Measurements from ENCODE around the gene ACSL1. TPM values are rescaled to one million over a fixed set of nuclear protein-coding genes. Genes with fewer than 3 reads are reported as not detected.

Gene ACSL1
- total RNA-seq, 2 donors from 2014 or later = 3.8 to 5.2 TPM

DNA sequence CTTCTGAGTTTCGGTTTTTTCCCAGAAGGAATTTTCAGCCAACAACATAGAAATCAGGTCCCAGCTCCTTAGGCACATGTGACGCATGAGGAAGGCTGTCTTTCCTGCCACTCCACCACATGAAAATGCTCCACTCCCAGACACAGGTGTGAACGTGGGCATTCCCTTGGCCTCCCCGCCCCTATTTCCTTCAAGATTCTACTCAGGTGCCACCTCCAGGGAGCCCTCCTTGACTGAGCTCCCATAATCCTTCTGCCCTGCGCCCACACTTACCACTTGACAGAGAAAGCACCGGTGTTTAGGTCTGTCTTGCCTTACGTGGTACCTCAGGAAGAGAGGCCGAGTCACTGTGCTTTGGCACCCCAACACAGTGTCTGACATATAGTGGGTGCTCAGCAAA, 47.4 kb downstream of the ACSL1 start:
- peaks cover 15% of the 10 kb centered on the region for H3K9me3 ChIP-seq (ENCODE audit: control insufficient read depth, low read length)
- H3K27ac ChIP-seq (ENCODE audit: low read depth, low read length) = no peak overlapping the region
- no peaks in the 10 kb centered on the region for H3K27me3 Mint-ChIP-seq (ENCODE audit: insufficient read depth)
- peaks cover 41% of the 10 kb centered on the region for H3K36me3 ChIP-seq (ENCODE audit: control insufficient read depth, insufficient read depth, low read length)
- no peaks in the 10 kb centered on the region for H3K27me3 ChIP-seq (ENCODE audit: control insufficient read depth, insufficient read depth, low read length, poor library complexity, severe bottlenecking)
- H3K36me3 Mint-ChIP-seq (ENCODE audit: low read depth) = peaks cover 4% of the 10 kb centered on the region
- H3K9ac ChIP-seq (ENCODE audit: extremely low read depth, low read length, poor library complexity, severe bottlenecking) = no peak overlapping the region
- no peak overlapping the region for H3K27ac Mint-ChIP-seq
- peaks cover 6% of the 10 kb centered on the region for H3K9me3 Mint-ChIP-seq
- DNase-seq = no peak
- H3K4me3 Mint-ChIP-seq = no peak overlapping the region
- H3K4me1 ChIP-seq (ENCODE audit: control insufficient read depth, insufficient read depth, low read length) = no peaks in the 10 kb centered on the region
- peaks cover 6% of the 10 kb centered on the region for H3K4me1 Mint-ChIP-seq
- WGBS, 2 experiments (ENCODE audit: insufficient coverage in 1 of 2, insufficient read length in 1 of 2) = 81 to 85% methylated on average over 5 to 8 of the region's 8 CpGs
- no peak overlapping the region for H3K4me3 ChIP-seq (ENCODE audit: low read length)
- TF ChIP-seq, protein P1, sequence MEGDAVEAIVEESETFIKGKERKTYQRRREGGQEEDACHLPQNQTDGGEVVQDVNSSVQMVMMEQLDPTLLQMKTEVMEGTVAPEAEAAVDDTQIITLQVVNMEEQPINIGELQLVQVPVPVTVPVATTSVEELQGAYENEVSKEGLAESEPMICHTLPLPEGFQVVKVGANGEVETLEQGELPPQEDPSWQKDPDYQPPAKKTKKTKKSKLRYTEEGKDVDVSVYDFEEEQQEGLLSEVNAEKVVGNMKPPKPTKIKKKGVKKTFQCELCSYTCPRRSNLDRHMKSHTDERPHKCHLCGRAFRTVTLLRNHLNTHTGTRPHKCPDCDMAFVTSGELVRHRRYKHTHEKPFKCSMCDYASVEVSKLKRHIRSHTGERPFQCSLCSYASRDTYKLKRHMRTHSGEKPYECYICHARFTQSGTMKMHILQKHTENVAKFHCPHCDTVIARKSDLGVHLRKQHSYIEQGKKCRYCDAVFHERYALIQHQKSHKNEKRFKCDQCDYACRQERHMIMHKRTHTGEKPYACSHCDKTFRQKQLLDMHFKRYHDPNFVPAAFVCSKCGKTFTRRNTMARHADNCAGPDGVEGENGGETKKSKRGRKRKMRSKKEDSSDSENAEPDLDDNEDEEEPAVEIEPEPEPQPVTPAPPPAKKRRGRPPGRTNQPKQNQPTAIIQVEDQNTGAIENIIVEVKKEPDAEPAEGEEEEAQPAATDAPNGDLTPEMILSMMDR (conservative IDR thresholded peaks at IDR 0.05) = no peak

DNA sequence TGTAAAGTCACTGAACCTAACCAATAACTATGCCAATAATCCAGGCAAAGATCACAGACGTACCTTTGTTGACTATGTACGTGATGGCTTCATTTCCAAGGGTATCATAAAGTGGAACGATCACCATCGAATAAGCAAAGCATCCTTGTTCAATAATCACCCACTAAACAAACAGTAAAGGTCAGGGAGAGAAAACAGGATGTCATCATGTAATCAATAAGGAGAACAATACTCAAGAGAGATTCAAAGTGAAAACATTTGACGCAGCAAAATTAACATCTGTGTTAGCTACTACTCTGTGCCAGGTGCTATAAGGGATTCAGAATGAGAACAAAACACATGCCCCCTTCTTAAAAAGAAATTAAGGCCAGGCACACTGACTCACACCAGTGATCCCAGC, 48.9 kb downstream of the ACSL1 start:
- TF ChIP-seq, protein P1 (conservative IDR thresholded peaks at IDR 0.05) = no peak
- Histone ChIP-seq H3K27ac (ENCODE audit: low read depth, low read length) (no peak overlapping the region), H3K4me3 (ENCODE audit: low read length) (no peak overlapping the region), H3K36me3 (ENCODE audit: control insufficient read depth, insufficient read depth, low read length) (peaks cover 41% of the 10 kb centered on the region), H3K9me3 (ENCODE audit: control insufficient read depth, low read length) (peaks cover 15% of the 10 kb centered on the region), H3K9ac (ENCODE audit: extremely low read depth, low read length, poor library complexity, severe bottlenecking) (no peak overlapping the region), H3K27me3 (ENCODE audit: control insufficient read depth, insufficient read depth, low read length, poor library complexity, severe bottlenecking) (no peaks in the 10 kb centered on the region), H3K4me1 (ENCODE audit: control insufficient read depth, insufficient read depth, low read length) (no peaks in the 10 kb centered on the region)
- Mint-ChIP-seq H3K36me3 (ENCODE audit: low read depth) (peaks cover 4% of the 10 kb centered on the region), H3K9me3 (peaks cover 6% of the 10 kb centered on the region), H3K4me1 (no peaks in the 10 kb centered on the region), H3K27ac (no peak overlapping the region), H3K4me3 (no peak overlapping the region), H3K27me3 (ENCODE audit: insufficient read depth) (no peaks in the 10 kb centered on the region)
- DNase-seq = no peak
- 97 to 100% methylated on average over 1 to 5 of the region's 5 CpGs for WGBS, 2 experiments (ENCODE audit: insufficient coverage in 1 of 2, insufficient read length in 1 of 2)

DNA sequence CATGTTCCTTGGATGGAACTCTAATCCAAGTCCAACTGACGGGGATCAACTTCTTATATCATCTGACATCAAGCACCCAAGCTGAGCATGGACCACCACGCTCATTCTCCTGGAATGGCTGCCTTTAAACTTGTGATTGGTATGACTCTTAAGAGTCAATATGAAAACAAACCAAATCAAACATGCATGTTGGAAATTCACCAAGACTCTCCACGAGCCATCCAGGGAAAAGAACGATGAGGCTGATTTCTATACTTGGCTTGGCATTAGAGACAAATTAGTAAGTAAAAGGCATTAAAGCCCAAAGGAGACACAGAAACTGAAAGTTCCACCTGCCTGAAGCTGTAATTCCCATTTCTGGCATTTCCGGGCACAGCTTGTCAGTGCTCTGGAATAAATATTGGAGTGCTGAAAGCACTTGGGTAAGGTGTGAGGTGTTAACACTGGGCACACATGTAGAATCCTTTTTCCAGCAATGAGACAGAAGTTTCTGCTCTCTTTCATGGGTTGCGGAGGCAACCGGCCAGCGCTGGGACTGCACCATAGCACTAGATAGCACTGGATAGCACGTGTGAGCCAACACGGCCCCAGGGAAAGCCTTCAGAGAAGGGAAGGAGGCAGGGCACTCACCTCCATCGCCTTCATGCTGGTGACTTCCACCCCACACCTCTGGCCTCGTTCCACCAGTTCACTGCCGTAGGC, 49.8 kb downstream of the ACSL1 start:
- no peaks in the 10 kb centered on the region for H3K4me1 ChIP-seq (ENCODE audit: control insufficient read depth, insufficient read depth, low read length)
- no peak overlapping the region for H3K9ac ChIP-seq (ENCODE audit: extremely low read depth, low read length, poor library complexity, severe bottlenecking)
- WGBS, 2 experiments (ENCODE audit: insufficient coverage in 1 of 2, insufficient read length in 1 of 2) = 87 to 94% methylated on average over 9 to 13 of the region's 13 CpGs
- H3K9me3 ChIP-seq (ENCODE audit: control insufficient read depth, low read length) = peaks cover 15% of the 10 kb centered on the region
- no peak overlapping the region for H3K4me3 ChIP-seq (ENCODE audit: low read length)
- Mint-ChIP-seq H3K4me3 (no peak overlapping the region), H3K27me3 (ENCODE audit: insufficient read depth) (no peaks in the 10 kb centered on the region), H3K36me3 (ENCODE audit: low read depth) (peaks cover 4% of the 10 kb centered on the region), H3K27ac (no peak overlapping the region), H3K9me3 (peaks cover 6% of the 10 kb centered on the region), H3K4me1 (no peaks in the 10 kb centered on the region)
- H3K27ac ChIP-seq (ENCODE audit: low read depth, low read length) = no peak overlapping the region
- no peak for DNase-seq
- H3K36me3 ChIP-seq (ENCODE audit: control insufficient read depth, insufficient read depth, low read length) = peaks cover 48% of the 10 kb centered on the region
- TF ChIP-seq, protein P1 (conservative IDR thresholded peaks at IDR 0.05) = no peak
- H3K27me3 ChIP-seq (ENCODE audit: control insufficient read depth, insufficient read depth, low read length, poor library complexity, severe bottlenecking) = no peaks in the 10 kb centered on the region
